ENCODE measurements around the gene TCEANC. TPM values are rescaled to one million over a fixed set of nuclear protein-coding genes. Genes with fewer than 3 reads are reported as not detected.
"Not testable (repeated sequence)": the region's sequence is repeated elsewhere in the genome, so short reads cannot be mapped to it uniquely, and the experiment has no call there.

Gene TCEANC
- polyA plus RNA-seq, 6 donors from 2014 or later, result 10.5 to 14.1 (median 13.3) TPM

DNA sequence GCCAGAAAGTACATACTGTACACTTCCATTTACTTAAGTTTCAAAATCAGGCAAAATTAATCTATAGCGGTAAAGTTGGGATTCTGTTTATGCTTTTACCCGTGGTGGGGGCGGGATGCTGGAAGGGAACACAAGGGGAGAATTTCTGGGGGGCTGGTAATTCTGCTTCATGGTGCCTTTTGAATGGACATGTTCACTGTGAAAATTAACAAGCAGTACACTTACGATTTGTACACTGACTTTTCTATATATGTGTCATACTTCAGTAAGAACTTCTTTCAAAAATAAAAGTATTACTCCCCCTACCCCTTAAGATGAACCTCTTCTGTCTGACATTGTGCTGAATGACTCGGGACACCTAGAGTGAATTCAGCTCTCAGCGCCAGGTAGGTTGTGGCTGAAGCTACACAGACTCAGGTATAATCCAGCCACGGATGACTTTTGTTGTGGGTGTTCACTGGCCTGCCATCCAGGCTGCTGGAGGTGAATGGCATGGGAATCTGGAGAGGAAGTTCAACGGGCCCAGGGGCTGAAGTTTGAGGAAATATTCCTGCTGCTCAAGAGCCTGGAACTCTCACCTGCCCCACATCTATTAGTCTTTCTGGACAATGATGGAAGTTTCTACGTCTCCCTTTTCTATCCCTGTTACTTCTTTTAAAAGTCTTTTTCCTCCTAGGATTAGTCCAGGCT lies 7.3 kb upstream of the TCEANC start:
- Mint-ChIP-seq H3K36me3 (no peaks in the 10 kb centered on the region), H3K27ac (peak overlapping the region in 2 of 6 donors; percentile 15 to 49), H3K4me3 (no peak overlapping the region), H3K4me1 (peaks cover 2 to 6% (median 6%) of the 10 kb centered on the region in 3 donors), H3K9me3 (peaks cover 0 to 4% (median 2%) of the 10 kb centered on the region in 7 donors), H3K27me3 (peaks cover 0 to 35% (median 0%) of the 10 kb centered on the region in 3 donors)
- ATAC-seq (ENCODE audit: low read depth in 2 of 2) (no peak), DNase-seq (no peak)

DNA sequence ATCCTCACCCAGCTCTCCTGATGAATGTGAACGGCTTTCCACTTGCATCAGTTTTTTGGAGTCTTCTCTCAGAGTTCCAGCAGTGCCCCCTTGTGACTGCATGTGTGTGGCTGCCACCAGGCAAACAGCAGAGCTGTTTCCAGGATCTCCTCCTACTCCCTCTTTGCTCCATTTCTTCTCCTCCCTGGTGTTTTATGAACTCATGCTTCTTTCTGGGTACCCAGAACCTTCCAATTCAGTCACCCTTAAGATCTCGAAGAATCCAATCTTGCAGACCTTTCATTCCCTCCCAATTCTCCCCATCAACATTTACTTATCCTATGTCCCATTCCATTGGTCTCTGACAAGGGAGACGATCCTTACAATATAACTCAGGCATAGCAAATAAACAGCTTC lies 6.8 kb upstream of the TCEANC start:
- Mint-ChIP-seq H3K36me3 (no peaks in the 10 kb centered on the region), H3K9me3 (peaks cover 0 to 4% (median 2%) of the 10 kb centered on the region in 7 donors), H3K27me3 (peaks cover 0 to 35% (median 0%) of the 10 kb centered on the region in 3 donors), H3K4me1 (peaks cover 2 to 6% (median 6%) of the 10 kb centered on the region in 3 donors), H3K27ac (peak overlapping the region in 1 of 6 donors; percentile 49), H3K4me3 (no peak overlapping the region)
- ATAC-seq (ENCODE audit: low read depth in 2 of 2), result no peak
- no peak for DNase-seq

- H3K27ac Mint-ChIP-seq, result no peak overlapping the region
- peaks cover 0 to 4% (median 2%) of the 10 kb centered on the region in 7 donors for H3K9me3 Mint-ChIP-seq
- peaks cover 0 to 35% (median 0%) of the 10 kb centered on the region in 3 donors for H3K27me3 Mint-ChIP-seq
- peaks cover 6 to 16% (median 15%) of the 10 kb centered on the region in 3 donors for H3K4me1 Mint-ChIP-seq
- ATAC-seq (ENCODE audit: low read depth in 2 of 2) (no peak), DNase-seq (no peak)
- H3K4me3 Mint-ChIP-seq, result peak overlapping the region in 1 of 8 donors; percentile 6
- no peaks in the 10 kb centered on the region for H3K36me3 Mint-ChIP-seq
Observed at GRCh38 chrX:13647709-13648212, 5.2 kb upstream of the TCEANC start.

DNA sequence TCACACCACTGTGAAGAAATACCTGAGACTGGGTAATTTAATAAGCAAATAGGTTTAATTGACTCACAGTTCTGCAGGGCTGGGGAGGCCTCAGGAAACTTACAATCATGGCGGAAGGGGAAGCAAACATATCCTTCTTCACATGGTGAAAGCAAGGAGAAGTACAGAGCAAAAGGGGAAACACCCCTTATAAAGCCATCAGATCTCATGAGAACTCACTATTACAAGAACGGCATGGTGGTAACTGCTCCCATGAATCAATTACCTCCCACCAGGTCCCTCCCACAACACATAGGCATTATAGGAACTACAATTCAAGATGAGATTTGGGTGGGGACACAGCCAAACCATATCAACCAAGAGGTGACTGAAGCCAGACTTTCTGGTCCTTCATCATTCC lies 4.6 kb upstream of the TCEANC start:
- Mint-ChIP-seq H3K4me1 (peaks cover 6 to 18% (median 16%) of the 10 kb centered on the region in 3 donors), H3K27me3 (peaks cover 0 to 35% (median 0%) of the 10 kb centered on the region in 3 donors)
- H3K27ac Mint-ChIP-seq; H3K36me3 Mint-ChIP-seq; H3K4me3 Mint-ChIP-seq; DNase-seq; H3K9me3 Mint-ChIP-seq; ATAC-seq (ENCODE audit: low read depth in 2 of 2): not testable (repeated sequence)

- Mint-ChIP-seq H3K27me3 (peaks cover 0 to 35% (median 0%) of the 10 kb centered on the region in 3 donors), H3K4me1 (peaks cover 6 to 29% (median 23%) of the 10 kb centered on the region in 3 donors), H3K4me3 (no peak overlapping the region)
Observed at GRCh38 chrX:13649838-13650237, 3.1 kb upstream of the TCEANC start.

GRCh38 chrX:13650318-13650717 lies 2.6 kb upstream of the TCEANC start:
- H3K4me3 Mint-ChIP-seq, result no peak overlapping the region
- DNase-seq (no peak), ATAC-seq (ENCODE audit: low read depth in 2 of 2) (no peak)
- H3K4me1 Mint-ChIP-seq, result peaks cover 6 to 29% (median 26%) of the 10 kb centered on the region in 3 donors
- no peaks in the 10 kb centered on the region for H3K36me3 Mint-ChIP-seq
- H3K27ac Mint-ChIP-seq, result no peak overlapping the region
- H3K9me3 Mint-ChIP-seq, result peaks cover 0 to 4% (median 2%) of the 10 kb centered on the region in 7 donors
- H3K27me3 Mint-ChIP-seq, result peaks cover 0 to 31% (median 0%) of the 10 kb centered on the region in 3 donors

More at GRCh38 chrX:13649838-13650237, 3.1 kb upstream of the TCEANC start:
- H3K9me3 Mint-ChIP-seq, result peaks cover 0 to 4% (median 2%) of the 10 kb centered on the region in 7 donors
- no peak overlapping the region for H3K27ac Mint-ChIP-seq
- DNase-seq (no peak), ATAC-seq (ENCODE audit: low read depth in 2 of 2) (no peak)
- no peaks in the 10 kb centered on the region for H3K36me3 Mint-ChIP-seq

DNA sequence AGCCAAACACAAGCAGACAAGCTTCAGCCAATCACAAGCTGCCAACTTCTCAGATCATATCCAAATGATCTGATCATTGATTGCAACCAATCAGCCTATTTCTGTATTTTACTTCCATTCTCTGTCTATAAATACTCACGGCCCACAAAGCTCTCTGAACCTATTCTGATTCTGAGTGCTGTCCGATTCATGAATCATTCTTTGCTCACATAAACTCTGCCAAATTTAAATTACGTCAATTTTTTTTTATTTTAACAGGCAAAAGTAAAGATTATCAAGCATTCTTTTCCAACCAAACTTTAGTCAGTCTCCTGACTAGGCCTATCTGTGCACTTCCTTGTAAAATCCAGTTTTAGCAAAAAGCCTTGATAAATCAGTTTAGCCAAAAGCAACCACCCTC lies 1.8 kb upstream of the TCEANC start:
- DNase-seq (no peak), ATAC-seq (ENCODE audit: low read depth in 2 of 2) (no peak)
- Mint-ChIP-seq H3K27ac (peak overlapping the region in 3 of 6 donors; percentile 34 to 72 (median 61)), H3K27me3 (peaks cover 0 to 22% (median 0%) of the 10 kb centered on the region in 3 donors), H3K9me3 (peaks cover 0 to 4% (median 2%) of the 10 kb centered on the region in 7 donors), H3K36me3 (no peaks in the 10 kb centered on the region), H3K4me1 (peaks cover 3 to 29% (median 24%) of the 10 kb centered on the region in 3 donors), H3K4me3 (peak overlapping the region in 2 of 8 donors; percentile 55 to 76)

DNA sequence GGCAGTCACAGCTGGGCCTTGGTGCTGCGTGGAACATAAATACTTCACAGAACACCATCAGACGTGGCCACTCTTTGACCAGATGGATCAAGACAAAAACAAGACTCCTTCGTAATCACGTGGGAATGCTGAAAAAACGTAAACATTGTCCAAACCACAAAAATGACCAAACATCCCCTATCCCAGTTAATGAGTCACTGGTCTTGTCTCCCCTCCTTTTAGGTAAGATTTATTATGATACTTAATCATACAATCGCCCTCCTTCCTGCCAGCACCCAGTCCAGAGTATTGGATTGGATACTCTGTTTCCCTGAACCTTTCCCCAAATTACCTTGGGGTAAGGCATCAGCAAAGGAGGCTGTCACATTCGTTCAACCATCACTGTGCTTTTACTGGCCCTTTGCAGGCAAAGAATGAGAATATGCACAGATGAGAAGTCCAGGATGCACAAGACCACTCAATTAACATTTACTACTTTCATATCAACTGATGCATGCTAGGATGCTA lies 601 bp upstream of the TCEANC start:
- DNase-seq (no peak), ATAC-seq (ENCODE audit: low read depth in 2 of 2) (no peak)
- peaks cover 0 to 6% of the 10 kb centered on the region in 2 donors for H3K36me3 Mint-ChIP-seq
- peaks cover 0 to 15% (median 0%) of the 10 kb centered on the region in 3 donors for H3K27me3 Mint-ChIP-seq
- peak overlapping the region; percentile 88 to 98 (median 97) for H3K4me3 Mint-ChIP-seq
- peaks cover 0 to 4% (median 2%) of the 10 kb centered on the region in 7 donors for H3K9me3 Mint-ChIP-seq
- peak overlapping the region in 5 of 6 donors; percentile 64 to 98 (median 97) for H3K27ac Mint-ChIP-seq
- peaks cover 0 to 27% (median 21%) of the 10 kb centered on the region in 3 donors for H3K4me1 Mint-ChIP-seq

DNA sequence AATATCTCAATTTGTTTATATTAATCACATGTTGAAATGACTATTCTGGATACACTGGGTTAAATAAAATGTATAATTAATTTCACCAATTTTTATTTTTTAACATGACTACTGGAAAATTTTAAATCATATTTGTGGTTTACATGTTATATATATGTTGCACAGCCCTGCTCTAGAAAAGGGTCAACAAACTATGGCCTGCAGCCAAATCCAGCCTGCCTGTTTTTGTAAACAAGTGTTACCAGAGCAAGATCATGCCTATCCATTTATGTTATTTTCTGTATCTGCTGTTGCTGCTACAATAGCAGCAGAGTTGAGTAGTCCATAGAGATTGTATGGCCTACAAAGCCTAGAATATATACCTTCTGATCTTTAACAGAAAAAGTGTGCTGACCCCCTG lies 1.2 kb downstream of the TCEANC start:
- Mint-ChIP-seq H3K4me3 (peak overlapping the region in 4 of 8 donors; percentile 12 to 97 (median 92)), H3K9me3 (no peaks in the 10 kb centered on the region), H3K36me3 (peaks cover 0 to 6% of the 10 kb centered on the region in 2 donors), H3K27me3 (no peaks in the 10 kb centered on the region), H3K27ac (peak overlapping the region in 2 of 6 donors; percentile 39 to 91), H3K4me1 (peaks cover 0 to 33% (median 29%) of the 10 kb centered on the region in 3 donors)
- DNase-seq (no peak), ATAC-seq (ENCODE audit: low read depth in 2 of 2) (no peak)

GRCh38 chrX:13655674-13656073 lies 2.7 kb downstream of the TCEANC start:
- ATAC-seq (ENCODE audit: low read depth in 2 of 2) (no peak), DNase-seq (no peak)
- peaks cover 0 to 11% of the 10 kb centered on the region in 2 donors for H3K36me3 Mint-ChIP-seq
- no peaks in the 10 kb centered on the region for H3K27me3 Mint-ChIP-seq
- peaks cover 0 to 34% (median 29%) of the 10 kb centered on the region in 3 donors for H3K4me1 Mint-ChIP-seq
- peak overlapping the region in 1 of 8 donors; percentile 35 for H3K4me3 Mint-ChIP-seq
- peak overlapping the region in 1 of 6 donors; percentile 34 for H3K27ac Mint-ChIP-seq
- H3K9me3 Mint-ChIP-seq, result no peaks in the 10 kb centered on the region

DNA sequence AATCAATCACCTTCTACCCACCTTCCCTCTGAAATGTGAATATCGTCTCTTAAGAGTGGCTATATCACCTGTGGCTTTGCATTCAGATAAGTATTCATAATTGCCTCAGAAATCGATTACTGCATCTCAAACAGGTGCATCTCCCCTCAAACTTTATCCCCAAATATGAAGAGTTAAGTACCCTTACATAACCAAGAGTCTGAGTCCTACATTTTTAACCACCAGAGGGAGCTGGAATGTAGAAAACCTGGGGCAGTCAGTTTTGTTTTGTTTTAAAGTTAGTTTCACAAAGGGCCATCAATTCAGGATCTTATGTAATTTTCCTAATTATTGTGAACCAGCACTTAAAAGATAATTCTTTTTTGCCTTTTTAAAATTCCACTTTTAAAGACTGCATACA lies 5.7 kb downstream of the TCEANC start:
- Mint-ChIP-seq H3K4me1 (peaks cover 0 to 18% (median 18%) of the 10 kb centered on the region in 3 donors), H3K4me3 (peak overlapping the region in 1 of 8 donors; percentile 4), H3K9me3 (no peaks in the 10 kb centered on the region), H3K36me3 (peaks cover 11 to 26% of the 10 kb centered on the region in 2 donors), H3K27me3 (no peaks in the 10 kb centered on the region), H3K27ac (no peak overlapping the region)
- DNase-seq, result peak; percentile 60
- peak; percentile 51 to 64 for ATAC-seq (ENCODE audit: low read depth in 2 of 2)

DNA sequence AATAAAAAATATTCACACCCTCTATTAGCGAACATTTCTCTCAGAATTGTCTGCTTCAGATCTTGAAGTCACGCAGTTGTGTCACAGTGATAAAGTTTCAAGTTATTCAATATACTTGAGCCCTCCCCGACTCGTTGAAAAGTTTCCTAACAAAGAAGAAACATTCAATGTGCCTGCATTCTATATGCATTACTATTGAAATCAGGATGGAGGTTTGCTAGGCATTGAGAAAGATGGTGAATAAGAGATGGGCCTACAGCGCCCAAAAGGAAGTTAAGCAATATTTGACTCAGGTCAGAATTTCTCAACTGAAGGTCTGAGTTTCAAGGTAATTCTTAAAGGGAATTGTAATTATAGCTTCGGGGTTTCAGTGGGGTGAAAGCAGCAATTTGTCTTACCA lies 6.1 kb downstream of the TCEANC start:
- peaks cover 0 to 18% (median 14%) of the 10 kb centered on the region in 3 donors for H3K4me1 Mint-ChIP-seq
- no peak for DNase-seq
- H3K36me3 Mint-ChIP-seq, result peaks cover 15 to 27% of the 10 kb centered on the region in 2 donors
- no peaks in the 10 kb centered on the region for H3K27me3 Mint-ChIP-seq
- no peak for ATAC-seq (ENCODE audit: low read depth in 2 of 2)
- H3K4me3 Mint-ChIP-seq, result no peak overlapping the region
- H3K27ac Mint-ChIP-seq, result no peak overlapping the region
- H3K9me3 Mint-ChIP-seq, result no peaks in the 10 kb centered on the region

DNA sequence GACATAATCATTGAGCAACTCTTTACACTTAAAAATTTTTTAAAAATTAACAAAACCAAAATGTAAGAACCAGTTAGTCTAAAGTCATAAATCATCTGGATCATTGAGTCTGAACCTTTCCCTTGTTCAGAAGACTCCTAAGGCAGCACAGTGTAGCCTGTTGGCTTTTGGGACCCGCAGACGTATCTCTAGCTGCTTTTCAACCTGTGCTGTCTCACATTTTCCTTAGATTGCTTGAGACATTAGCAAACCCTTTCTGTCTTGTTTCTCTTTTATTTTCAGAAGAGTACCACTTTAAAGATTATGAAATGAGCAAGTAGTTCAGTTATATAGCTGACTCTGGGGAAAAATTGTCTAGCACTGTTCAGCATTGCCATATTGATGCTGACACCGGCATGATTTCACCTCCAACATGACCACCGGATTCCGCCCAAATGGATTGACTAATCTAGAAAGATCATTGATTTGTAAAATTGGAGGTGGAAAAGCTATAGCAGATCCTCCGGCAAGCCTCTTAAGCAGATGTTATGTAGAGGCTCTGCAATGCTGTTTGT lies 8.9 kb downstream of the TCEANC start:
- no peak overlapping the region for H3K27ac Mint-ChIP-seq
- H3K9me3 Mint-ChIP-seq, result no peaks in the 10 kb centered on the region
- H3K4me1 Mint-ChIP-seq, result peaks cover 0 to 9% (median 7%) of the 10 kb centered on the region in 3 donors
- ATAC-seq (ENCODE audit: low read depth in 2 of 2) (no peak), DNase-seq (no peak)
- no peak overlapping the region for H3K4me3 Mint-ChIP-seq
- no peaks in the 10 kb centered on the region for H3K27me3 Mint-ChIP-seq
- peaks cover 19 to 30% of the 10 kb centered on the region in 2 donors for H3K36me3 Mint-ChIP-seq
